GM18867 (cell line): ENCODE measurements around the gene TUFT1.
"Not testable (repeated sequence)": the region's sequence is repeated elsewhere in the genome, so short reads cannot be mapped to it uniquely, and the experiment has no call there.

Experiments used
- ATAC-seq: cut with Tn5 transposase; IDR thresholded peaks from one replicate; pipeline ENCODE4 v1.9.1; 2021; ENCODE audit warnings: mild to moderate bottlenecking, moderate library complexity; ENCODE audit not compliant: unreplicated experiment

The TUFT1 gene

DNA sequence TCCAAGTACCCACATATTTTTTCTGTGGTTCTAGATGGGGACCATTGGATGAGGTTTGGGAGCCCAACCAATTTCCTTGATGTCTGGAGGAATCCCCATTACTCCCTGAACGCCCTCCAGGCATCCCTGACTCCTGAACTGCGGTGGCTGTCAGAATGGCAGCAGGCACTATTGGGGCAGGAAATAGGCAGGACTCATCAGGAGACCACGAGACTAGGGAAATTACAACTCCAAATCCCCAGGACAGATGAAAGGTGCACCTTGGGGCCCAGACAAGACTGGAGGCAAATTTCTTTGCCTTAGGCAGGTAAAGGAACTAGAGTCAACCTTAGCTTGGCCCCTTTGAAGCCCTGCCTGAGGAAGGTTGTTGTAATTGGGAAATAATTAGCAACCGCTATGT lies 27.8 kb upstream of the TUFT1 start:
- ATAC-seq: no peak

DNA sequence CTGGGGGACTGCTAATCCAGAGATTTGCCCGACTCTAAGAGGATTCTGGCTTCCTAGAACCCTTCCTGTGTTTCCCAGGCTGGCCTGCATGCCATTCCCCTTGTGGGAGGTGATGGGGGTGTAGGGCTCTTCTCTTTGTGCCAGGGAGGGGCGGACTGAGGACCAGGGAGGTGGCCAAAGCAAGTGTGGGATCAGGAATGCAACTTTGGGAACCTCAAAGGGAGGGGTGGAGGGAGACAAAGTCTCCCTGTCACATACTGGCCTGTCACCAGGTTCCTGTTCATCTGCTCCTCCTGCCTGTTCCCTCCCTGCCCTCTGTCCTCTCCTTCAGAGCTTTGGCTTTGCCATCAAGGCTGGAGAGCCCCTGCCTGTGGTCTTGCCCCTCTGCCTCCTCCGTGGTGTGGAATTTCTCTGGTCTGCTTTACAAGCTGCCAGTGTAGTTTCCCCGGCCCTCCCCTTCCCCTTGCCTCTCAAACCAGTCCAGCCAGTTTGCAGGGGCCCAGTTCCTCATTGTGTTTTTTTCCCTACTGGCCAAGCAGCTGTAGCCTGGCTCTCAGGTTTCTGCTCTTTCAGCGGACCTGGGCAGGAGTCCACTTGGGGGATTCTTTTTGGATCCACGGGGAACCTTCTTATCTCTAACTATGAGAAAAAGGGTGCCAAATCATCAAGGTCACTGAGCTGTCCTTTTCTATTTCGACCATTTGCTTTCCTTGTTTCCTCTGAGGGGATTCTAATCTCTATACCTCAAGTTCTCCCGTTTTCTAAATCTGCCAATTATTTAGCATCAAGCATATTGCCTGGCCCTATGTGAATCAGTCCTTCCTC lies 27.1 kb upstream of the TUFT1 start:
- no peak for ATAC-seq

DNA sequence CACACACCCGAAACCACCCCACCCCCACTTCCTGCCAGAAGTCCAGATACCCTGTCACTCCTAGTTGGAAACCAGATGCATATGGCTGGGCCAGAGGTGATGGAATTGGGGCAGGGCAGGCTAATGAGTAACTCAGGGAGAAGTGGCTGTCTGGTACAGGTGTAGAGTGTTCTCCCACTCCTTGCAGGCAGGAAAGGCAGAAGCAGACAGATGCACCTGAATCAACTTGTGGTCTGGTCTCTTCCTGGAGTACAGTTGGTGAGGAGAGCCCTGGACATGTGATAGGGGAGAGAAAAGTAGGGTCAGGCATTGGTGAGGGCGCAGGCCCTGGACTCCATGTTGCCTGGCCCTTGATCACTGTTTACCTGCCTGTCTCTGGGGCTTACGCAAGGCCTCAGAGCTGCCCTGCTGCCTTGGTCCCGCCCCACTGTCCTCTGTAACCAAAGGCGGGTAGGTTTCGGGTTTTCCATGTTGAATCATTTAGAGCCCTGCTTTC lies 26.4 kb upstream of the TUFT1 start:
- ATAC-seq: no peak

DNA sequence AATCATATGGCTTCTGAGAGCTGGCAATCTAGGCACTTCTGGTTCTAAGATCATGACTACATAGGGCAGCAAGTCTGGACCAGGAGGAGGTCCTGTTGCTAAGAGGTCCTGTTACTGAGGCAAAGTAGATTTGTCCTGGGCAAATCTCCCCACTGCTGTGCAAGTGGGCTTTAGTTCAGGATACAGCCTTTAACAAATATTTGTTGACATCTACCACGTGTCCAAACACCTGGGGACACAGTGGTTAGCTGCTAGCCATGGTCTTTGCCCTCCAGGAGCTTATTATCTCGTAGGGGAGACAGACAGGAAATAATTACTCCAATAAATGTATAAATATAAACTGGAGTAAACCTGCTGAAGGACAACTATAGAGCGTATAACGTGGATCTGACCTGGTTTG lies 25.7 kb upstream of the TUFT1 start:
- ATAC-seq: no peak

DNA sequence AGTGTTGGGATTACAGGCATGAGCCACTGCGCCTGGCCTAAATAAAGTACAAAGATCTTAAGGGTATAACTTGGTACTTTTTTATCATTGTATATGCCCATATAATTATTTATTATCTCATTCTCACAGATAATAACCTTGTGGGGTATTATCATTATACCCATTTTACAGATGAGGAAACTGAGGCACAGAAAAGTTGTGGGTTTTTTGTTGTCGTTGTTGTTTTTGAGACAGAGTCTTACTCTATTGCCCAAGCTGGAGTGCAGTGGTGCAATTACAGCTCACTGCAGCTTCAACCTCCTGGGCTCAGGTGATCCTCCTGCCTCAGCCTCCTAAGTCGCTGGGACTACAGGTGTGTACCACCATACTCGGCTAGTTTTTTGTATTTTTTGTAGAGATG lies 24.8 kb upstream of the TUFT1 start:
- ATAC-seq: no peak

DNA sequence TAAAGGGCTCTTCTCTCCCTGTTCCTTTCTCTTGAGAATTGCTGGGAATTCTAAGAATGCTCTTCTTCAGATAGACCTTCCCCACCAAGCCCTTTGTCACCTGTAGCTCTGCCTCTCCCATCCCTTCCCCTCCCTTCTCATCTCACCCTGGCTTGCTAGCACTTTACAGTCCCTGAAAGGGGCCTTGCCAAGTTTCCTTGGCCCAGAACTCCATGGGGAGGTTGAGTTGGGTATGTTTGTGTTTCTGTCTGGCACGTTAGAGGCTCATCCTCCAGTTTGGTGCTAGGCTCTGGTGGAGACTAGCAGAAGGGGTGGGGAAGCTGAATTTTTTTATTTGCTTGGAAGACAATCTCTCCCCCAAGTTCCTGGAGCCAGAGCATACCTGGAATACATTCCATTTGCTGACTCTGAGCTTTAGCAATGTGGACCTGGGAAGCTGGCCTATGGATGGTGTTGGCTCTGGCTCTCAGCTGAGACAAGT lies 24.0 kb upstream of the TUFT1 start:
- no peak for ATAC-seq

DNA sequence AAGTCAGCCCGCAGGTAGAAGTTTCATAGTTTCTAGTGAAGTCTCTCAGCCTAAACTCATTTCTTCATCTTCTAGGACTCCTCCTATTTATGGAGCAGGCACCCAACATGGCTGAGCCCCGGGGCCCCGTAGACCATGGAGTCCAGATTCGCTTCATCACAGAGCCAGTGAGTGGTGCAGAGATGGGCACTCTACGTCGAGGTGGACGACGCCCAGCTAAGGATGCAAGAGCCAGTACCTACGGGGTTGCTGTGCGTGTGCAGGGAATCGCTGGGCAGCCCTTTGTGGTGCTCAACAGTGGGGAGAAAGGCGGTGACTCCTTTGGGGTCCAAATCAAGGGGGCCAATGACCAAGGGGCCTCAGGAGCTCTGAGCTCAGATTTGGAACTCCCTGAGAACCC lies 21.7 kb upstream of the TUFT1 start:
- ATAC-seq: no peak

DNA sequence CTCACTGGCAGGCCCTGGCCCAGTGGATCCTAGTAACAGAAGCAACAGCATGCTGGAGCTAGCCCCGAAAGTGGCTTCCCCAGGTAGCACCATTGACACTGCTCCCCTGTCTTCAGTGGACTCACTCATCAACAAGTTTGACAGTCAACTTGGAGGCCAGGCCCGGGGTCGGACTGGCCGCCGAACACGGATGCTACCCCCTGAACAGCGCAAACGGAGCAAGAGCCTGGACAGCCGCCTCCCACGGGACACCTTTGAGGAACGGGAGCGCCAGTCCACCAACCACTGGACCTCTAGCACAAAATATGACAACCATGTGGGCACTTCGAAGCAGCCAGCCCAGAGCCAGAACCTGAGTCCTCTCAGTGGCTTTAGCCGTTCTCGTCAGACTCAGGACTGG lies 21.2 kb upstream of the TUFT1 start:
- no peak for ATAC-seq

DNA sequence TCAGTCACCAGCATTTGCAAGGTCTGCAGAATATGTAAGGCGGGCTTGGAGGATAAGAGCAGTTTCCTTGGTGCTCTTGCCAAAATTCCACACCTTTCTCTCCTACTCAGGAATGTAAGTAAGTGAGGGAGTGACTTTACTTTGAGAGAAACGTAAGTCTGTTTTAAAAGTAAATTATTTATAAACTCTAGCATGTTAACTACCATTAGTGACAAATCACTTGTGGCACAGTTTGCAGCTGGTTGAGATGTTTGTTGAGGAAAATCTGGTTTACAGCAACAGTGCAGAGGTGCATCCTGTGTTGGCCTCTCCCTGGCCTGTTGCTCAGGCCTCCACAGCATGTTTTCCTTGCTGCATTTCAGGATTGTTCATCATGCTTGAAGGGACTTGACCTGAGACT lies 20.4 kb upstream of the TUFT1 start:
- no peak for ATAC-seq

DNA sequence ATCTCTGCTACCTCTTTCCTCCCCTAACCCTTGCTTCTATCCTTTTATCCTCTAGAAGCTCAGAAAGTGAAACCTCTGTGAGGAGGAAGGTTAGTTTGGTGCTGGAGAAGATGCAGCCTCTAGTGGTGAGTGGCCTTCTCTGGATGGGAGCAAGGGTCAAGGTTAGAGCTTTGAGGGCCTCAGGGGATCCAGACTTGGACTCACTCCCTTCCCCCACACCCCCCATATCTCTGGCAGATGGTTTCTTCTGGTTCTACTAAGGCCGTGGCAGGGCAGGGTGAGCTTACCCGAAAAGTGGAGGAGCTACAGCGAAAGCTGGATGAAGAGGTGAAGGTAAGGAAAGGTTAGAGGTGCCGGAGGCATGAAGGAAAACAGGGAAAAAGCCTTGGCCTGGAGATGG lies 19.8 kb upstream of the TUFT1 start:
- no peak for ATAC-seq

DNA sequence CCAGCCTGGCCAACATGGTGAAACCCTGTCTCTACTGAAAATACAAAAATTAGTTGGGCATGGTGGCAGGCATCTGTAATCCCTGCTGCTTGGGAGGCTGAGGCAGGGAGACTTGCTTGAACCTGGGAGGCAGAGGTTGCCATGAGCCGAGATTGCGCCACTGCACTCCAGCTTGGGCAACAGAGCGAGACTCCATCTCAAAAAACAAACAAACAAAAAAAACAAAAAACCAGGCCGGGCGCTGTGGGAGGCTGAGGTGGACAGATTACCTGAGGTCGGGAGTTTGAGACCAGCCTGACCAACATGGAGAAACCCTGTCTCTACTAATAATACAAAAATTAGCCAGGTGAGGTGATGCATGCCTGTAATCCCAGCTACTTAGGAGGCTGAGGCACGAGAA lies 17.7 kb upstream of the TUFT1 start:
- not testable (repeated sequence) for ATAC-seq

DNA sequence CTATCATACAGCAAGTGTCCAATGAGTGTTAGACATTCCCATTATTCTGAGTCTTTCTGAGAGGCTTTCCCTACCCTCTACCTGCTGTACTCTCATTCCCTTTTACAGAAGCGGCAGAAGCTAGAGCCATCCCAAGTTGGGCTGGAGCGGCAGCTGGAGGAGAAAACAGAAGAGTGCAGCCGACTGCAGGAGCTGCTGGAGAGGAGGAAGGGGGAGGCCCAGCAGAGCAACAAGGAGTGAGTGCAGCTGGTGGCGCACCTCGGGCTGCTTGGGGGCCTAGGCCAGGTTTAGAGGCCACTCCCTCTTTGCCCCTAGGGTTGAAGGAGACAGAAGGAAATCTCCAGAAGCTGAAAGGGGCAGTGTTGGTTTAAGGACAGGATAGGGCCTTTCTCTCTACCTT lies 16.8 kb upstream of the TUFT1 start:
- no peak for ATAC-seq

DNA sequence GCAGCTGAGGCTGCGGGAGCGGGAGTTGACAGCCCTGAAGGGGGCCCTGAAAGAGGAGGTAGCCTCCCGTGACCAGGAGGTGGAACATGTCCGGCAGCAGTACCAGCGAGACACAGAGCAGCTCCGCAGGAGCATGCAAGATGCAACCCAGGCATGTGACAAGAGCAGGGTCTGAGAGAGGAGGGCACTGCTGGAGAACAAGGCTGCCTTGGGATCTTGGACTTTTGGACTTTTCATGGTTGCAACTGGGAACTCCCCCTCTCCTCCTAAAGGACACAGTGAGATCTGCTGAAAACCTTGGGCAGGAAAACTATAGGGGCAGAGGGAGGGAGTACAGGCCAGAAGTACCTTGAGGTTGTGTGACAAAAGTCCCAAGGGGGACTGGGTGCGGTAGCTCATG lies 15.4 kb upstream of the TUFT1 start:
- ATAC-seq: no peak

DNA sequence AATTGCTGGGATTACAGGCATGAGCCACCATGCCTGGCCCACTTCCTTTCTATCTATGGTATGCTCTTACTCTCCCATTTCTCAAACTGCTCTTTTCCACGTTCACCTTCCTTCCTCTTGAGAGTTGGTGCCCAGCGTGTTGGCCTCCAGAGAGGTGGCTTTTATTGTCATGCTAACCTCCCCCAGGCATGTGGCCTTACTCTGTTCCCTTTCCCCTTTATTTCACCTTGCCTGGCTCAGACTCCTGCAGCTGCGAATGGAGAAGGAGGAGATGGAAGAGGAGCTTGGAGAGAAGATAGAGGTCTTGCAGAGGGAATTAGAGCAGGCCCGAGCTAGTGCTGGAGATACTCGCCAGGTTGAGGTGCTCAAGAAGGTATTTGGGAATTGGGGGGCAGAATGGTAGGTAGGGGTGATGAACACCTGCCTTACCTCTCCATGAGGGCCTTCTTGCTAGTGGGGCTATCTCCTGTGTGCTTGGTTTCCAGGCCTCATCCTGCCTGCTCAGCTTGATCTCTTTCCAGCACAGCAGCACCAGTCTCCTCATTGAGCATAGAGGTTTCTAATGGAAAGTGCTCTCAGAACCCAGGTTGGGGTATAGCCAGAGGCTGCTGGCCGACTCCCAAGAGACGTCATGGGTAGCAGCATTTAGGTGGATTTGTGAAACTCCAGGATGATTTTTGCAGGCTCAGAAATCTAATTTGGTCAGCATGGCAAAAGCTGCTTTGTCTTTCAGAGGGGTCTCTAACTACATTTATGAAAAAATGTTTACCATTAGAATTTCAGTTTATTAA lies 13.2 kb upstream of the TUFT1 start:
- ATAC-seq: no peak

DNA sequence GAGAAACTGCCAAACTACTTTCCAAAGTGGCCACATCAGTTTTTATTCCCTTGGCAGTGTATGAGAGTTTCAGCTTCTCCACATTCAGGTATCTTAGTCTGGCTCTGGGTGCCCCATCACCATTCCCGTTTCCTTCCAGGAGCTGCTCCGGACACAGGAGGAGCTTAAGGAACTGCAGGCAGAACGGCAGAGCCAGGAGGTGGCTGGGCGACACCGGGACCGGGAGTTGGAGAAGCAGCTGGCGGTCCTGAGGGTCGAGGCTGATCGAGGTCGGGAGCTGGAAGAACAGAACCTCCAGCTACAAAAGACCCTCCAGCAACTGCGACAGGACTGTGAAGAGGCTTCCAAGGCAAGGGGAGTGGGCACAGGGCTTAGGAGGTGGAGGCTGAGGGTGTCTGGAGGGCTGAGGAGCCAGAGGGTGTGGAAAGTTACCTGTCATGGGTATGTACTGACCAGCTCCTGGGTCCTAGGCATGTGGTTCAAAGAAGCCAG lies 10.9 kb upstream of the TUFT1 start:
- no peak for ATAC-seq

DNA sequence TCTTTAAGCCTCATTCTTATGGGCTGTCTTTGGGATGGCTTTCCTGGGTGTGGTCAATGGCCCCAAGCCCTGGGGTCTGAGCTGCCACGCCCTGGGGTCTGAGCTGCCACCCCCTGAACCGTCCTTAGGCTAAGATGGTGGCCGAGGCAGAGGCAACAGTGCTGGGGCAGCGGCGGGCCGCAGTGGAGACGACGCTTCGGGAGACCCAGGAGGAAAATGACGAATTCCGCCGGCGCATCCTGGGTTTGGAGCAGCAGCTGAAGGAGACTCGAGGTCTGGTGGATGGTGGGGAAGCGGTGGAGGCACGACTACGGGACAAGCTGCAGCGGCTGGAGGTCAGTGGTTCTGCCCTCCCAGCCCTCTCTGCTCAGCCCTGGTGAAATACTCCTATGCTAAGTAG lies 10.3 kb upstream of the TUFT1 start:
- ATAC-seq: no peak

DNA sequence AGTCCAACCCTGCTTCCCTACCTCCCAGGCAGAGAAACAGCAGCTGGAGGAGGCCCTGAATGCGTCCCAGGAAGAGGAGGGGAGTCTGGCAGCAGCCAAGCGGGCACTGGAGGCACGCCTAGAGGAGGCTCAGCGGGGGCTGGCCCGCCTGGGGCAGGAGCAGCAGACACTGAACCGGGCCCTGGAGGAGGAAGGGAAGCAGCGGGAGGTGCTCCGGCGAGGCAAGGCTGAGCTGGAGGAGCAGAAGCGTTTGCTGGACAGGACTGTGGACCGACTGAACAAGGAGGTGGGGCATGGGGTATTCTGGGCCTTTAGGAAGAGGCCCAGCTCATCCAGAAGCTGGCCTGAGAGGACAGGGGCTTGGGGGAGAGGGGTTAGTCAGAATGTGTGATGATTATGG lies 9.6 kb upstream of the TUFT1 start:
- ATAC-seq: no peak

DNA sequence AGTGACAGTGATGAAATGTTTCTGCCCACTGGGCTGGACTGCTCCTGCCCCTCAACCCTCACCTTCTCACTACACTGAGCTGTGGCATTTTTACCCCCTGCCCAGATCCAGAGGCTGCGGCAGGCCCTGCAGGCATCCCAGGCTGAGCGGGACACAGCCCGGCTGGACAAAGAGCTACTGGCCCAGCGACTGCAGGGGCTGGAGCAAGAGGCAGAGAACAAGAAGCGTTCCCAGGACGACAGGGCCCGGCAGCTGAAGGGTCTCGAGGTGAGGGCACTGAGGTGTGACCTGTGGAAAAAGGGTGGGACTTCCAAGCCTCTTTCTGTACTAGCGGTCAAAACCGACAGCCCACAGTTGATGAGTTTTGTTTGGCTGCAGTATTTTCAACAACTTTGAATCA lies 6.2 kb upstream of the TUFT1 start:
- no peak for ATAC-seq

DNA sequence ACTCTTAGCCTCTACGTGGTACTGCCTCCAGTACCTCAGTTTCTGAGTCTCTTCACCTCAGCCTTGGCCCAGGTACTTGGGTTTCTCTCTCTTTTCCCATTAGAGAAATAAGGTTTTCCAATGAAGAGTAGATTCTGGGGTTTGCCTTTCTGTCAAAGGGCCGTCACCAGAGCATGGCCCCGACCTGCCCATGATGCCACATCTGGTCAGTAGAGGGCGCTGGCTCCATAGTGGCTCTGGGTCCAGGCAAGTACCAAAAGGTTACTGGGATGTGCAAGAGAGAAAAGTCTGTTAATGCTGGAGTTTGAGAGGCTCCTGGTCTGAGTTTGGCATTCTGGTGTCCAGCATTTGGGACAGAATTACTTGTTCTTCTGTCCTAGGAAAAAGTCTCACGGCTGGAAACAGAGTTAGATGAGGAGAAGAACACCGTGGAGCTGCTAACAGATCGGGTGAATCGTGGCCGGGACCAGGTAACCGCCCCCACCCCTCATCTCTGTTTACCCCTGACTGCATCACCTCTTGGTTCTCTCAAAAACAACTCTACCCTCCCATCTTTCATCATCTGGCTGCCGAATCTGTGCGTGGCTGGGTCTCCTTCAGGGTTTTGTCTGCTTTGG lies 5.3 kb upstream of the TUFT1 start:
- peak; percentile 50 for ATAC-seq

DNA sequence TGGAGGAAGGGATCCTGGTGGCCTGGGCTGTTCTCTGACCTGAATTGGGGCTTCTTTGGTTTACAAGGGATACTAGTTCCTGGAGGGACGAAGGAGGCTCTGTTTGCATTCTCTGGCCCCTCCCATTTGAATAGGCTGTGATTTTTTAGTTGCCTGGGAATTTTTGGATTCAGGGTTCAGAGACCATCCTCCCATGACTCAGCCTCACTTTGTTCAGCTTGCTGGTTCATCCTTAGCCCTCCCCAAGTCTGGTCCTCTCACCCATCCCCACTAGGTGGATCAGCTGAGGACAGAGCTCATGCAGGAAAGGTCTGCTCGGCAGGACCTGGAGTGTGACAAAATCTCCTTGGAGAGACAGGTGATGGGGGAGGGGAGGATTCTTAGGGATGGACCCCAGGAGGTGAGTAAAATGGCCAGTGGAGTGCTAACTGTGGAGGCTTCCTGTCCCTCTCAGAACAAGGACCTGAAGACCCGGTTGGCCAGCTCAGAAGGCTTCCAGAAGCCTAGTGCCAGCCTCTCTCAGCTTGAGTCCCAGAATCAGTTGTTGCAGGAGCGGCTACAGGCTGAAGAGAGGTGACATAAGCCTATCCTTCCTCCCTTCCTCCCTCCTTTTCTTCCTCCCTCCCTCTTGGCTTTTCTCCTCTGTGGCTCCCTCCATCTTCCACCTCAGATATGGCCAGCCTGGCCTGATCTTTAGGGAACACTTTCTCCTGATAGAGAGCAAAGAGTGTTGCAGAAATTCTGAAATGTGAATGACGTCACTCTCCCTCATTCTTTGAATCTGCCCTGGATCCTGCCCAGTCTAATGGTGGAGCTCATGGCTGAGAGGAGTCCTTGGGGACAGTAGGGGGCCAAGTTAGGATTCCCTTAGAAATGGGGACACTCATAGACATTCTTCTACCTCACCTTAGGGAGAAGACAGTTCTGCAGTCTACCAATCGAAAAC lies 4.5 kb upstream of the TUFT1 start:
- no peak for ATAC-seq
